ENCODE data around the gene C6orf89.

C6orf89 gene

GRCh38 chr6:36949636-36950035, 63.9 kb downstream of the C6orf89 start:
- DNase-seq = no peak

GRCh38 chr6:36953931-36954261, 68.1 kb downstream of the C6orf89 start:
- no peak for DNase-seq

- DNase-seq = no peak
Observed at GRCh38 chr6:36954262-36954931, 68.6 kb downstream of the C6orf89 start, which contains the start of gene PI16. PI16 (plus strand) TSS chr6:36954738; CDS start chr6:36954761, 23 bp downstream.

GRCh38 chr6:36955136-36955535, 69.4 kb downstream of the C6orf89 start:
- no peak for DNase-seq

GRCh38 chr6:36955671-36956445, 70.1 kb downstream of the C6orf89 start:
- no peak for DNase-seq

GRCh38 chr6:36956446-36956820, 70.7 kb downstream of the C6orf89 start:
- no peak for DNase-seq

- DNase-seq = no peak
Observed at GRCh38 chr6:36957773-36958271, 72.1 kb downstream of the C6orf89 start.

- no peak for DNase-seq
Observed at GRCh38 chr6:36958775-36959554, 73.2 kb downstream of the C6orf89 start.

- no peak for DNase-seq
Observed at GRCh38 chr6:36959555-36960250, 74.0 kb downstream of the C6orf89 start.

- DNase-seq = no peak
Observed at GRCh38 chr6:36961441-36962435, 76.0 kb downstream of the C6orf89 start.

GRCh38 chr6:36962874-36963273, 77.1 kb downstream of the C6orf89 start:
- peak; percentile 38 to 59 (median 56) for DNase-seq

GRCh38 chr6:36963451-36964290, 77.9 kb downstream of the C6orf89 start:
- no peak for DNase-seq

GRCh38 chr6:36964349-36964748, 78.6 kb downstream of the C6orf89 start:
- DNase-seq = no peak

- no peak for DNase-seq
Observed at GRCh38 chr6:36964908-36965307, 79.2 kb downstream of the C6orf89 start.

GRCh38 chr6:36967301-36967700, 81.5 kb downstream of the C6orf89 start:
- no peak for DNase-seq

GRCh38 chr6:36967757-36968156, 82.0 kb downstream of the C6orf89 start:
- DNase-seq = no peak

- no peak for DNase-seq
Observed at GRCh38 chr6:36968266-36968977, 82.7 kb downstream of the C6orf89 start.

GRCh38 chr6:36969240-36969691, 83.5 kb downstream of the C6orf89 start:
- no peak for DNase-seq

GRCh38 chr6:36969988-36970891, 84.5 kb downstream of the C6orf89 start:
- DNase-seq = no peak

Measured in activated CD4-positive, CD25-positive, alpha-beta regulatory T cell (primary cell).